Adipose tissue (tissue), 3 donors: ENCODE data around the gene WEE1. TPM values are rescaled to one million over a fixed set of nuclear protein-coding genes. Genes with fewer than 3 reads are reported as not detected.
"Not testable (repeated sequence)": the region's sequence is repeated elsewhere in the genome, so short reads cannot be mapped to it uniquely, and the experiment has no call there.

Experiments
- H3K27ac ChIP-seq: one replicate; pipeline ENCODE4 v1.5.1; 2013; ENCODE audit warnings: low read depth, low read length
- WGBS, 3 donors: extraction: QIAGEN DNeasy Blood & Tissue Kit; methylation state at CpG; one replicate each; pipeline ENCODE4 v1.1.7; 2013; 5-methylcytosine and 5-hydroxymethylcytosine counted together
- polyA plus RNA-seq, 3 donors: library from polyadenylated mRNA; stranded (reverse); fragments of 200-250 nt; gene quantifications; one replicate each; pipeline ENCODE4 v1.2.3, GENCODE V29; 2013
- donor health status: healthy with polysubstance abuse.
- donor health status: Bipolar disorder and iron deficiency.
- donor health status: healthy.

Gene WEE1
- polyA plus RNA-seq: 10 to 100 TPM in 1 of 3 donors, 1 to 10 TPM in 2; 4.3 to 18.8 (median 5.4) TPM

GRCh38 chr11:9573052-9573774 is at the start of gene WEE1:
Gene WEE1, plus strand, starts transcription at chr11:9573670. Its CDS starts 264 bp downstream, at chr11:9573934.
- 0% methylated on average over 55 to 73 of the region's 73 CpGs for WGBS, 3 donors
- peak within 1 kb of the TSS; percentile 55 for H3K27ac ChIP-seq

- no peak overlapping the region for H3K27ac ChIP-seq
- WGBS, 3 donors: 95 to 100% (median 98%) methylated on average over 2 of the region's 2 CpGs
These were observed 49.5 kb upstream of the WEE1 start for GRCh38 chr11:9524001-9524400.

GRCh38 chr11:9525116-9525515 is 48.4 kb upstream of the WEE1 start:
- WGBS, 3 donors: 86 to 94% (median 93%) methylated on average over 3 of the region's 3 CpGs
- H3K27ac ChIP-seq: no peak overlapping the region

GRCh38 chr11:9527481-9528135 is 45.9 kb upstream of the WEE1 start:
- H3K27ac ChIP-seq: no peak overlapping the region
- WGBS, 3 donors: 41 to 56% (median 48%) methylated on average over 8 of the region's 8 CpGs

GRCh38 chr11:9528136-9528501 is 45.4 kb upstream of the WEE1 start:
- no peak overlapping the region for H3K27ac ChIP-seq
- 82 to 95% (median 91%) methylated on average over 1 of the region's 1 CpG for WGBS, 3 donors

- WGBS, 3 donors: 70 to 83% (median 73%) methylated on average over 12 of the region's 12 CpGs
- H3K27ac ChIP-seq: no peak overlapping the region
These were observed 44.7 kb upstream of the WEE1 start for GRCh38 chr11:9528573-9529333.

- WGBS, 3 donors: 35 to 72% (median 50%) methylated on average over 3 of the region's 3 CpGs
- H3K27ac ChIP-seq: no peak overlapping the region
These were observed 44.2 kb upstream of the WEE1 start for GRCh38 chr11:9529334-9529650.

GRCh38 chr11:9530020-9530621 is 43.3 kb upstream of the WEE1 start:
- 67 to 82% (median 73%) methylated on average over 9 of the region's 9 CpGs for WGBS, 3 donors

GRCh38 chr11:9530901-9531625 is 42.4 kb upstream of the WEE1 start:
- no peak overlapping the region for H3K27ac ChIP-seq

More at GRCh38 chr11:9530020-9530621, 43.3 kb upstream of the WEE1 start:
- no peak overlapping the region for H3K27ac ChIP-seq

GRCh38 chr11:9533058-9533457 is 40.4 kb upstream of the WEE1 start:
- no peak overlapping the region for H3K27ac ChIP-seq
- 89 to 95% (median 91%) methylated on average over 9 of the region's 9 CpGs for WGBS, 3 donors

More at GRCh38 chr11:9530901-9531625, 42.4 kb upstream of the WEE1 start:
- 95 to 96% (median 96%) methylated on average over 8 of the region's 8 CpGs for WGBS, 3 donors

GRCh38 chr11:9533736-9534473 is 39.6 kb upstream of the WEE1 start:
- WGBS, 3 donors: 77 to 89% (median 85%) methylated on average over 5 of the region's 5 CpGs
- no peak overlapping the region for H3K27ac ChIP-seq

- WGBS, 3 donors: 67 to 76% (median 69%) methylated on average over 6 of the region's 6 CpGs
- no peak overlapping the region for H3K27ac ChIP-seq
These were observed 38.2 kb upstream of the WEE1 start for GRCh38 chr11:9535189-9535781.

- WGBS, 3 donors: 84 to 87% (median 85%) methylated on average over 2 of the region's 2 CpGs
- H3K27ac ChIP-seq: no peak overlapping the region
These were observed 34.9 kb upstream of the WEE1 start for GRCh38 chr11:9538548-9538947.

- 77 to 91% (median 88%) methylated on average over 5 of the region's 5 CpGs for WGBS, 3 donors
- H3K27ac ChIP-seq: not testable (repeated sequence)
These were observed 24.3 kb upstream of the WEE1 start for GRCh38 chr11:9549216-9549615.

- no peak overlapping the region for H3K27ac ChIP-seq
- 79 to 86% (median 85%) methylated on average over 8 of the region's 8 CpGs for WGBS, 3 donors
These were observed 23.3 kb upstream of the WEE1 start for GRCh38 chr11:9550191-9550628.

- 84 to 93% (median 90%) methylated on average over 2 of the region's 2 CpGs for WGBS, 3 donors
- no peak overlapping the region for H3K27ac ChIP-seq
These were observed 12.0 kb upstream of the WEE1 start for GRCh38 chr11:9561279-9561982.

- H3K27ac ChIP-seq: no peak overlapping the region
These were observed 10.8 kb upstream of the WEE1 start for GRCh38 chr11:9562716-9563115.
